ENCODE measurements around the gene DOCK1.

Gene DOCK1

GRCh38 chr10:127423218-127423915 is 518.1 kb downstream of the DOCK1 start:
- no peak for DNase-seq (ENCODE audit: low read depth in 2 of 2)

- no peak for DNase-seq (ENCODE audit: low read depth in 2 of 2)
These were observed 519.5 kb downstream of the DOCK1 start for GRCh38 chr10:127424594-127425264.

- DNase-seq (ENCODE audit: low read depth in 2 of 2), result no peak
These were observed 521.5 kb downstream of the DOCK1 start for GRCh38 chr10:127426746-127427145.

- DNase-seq (ENCODE audit: low read depth in 2 of 2), result no peak
These were observed 522.7 kb downstream of the DOCK1 start for GRCh38 chr10:127427926-127428325.

GRCh38 chr10:127428385-127428980 is 523.3 kb downstream of the DOCK1 start:
- DNase-seq (ENCODE audit: low read depth in 2 of 2), result no peak

GRCh38 chr10:127429601-127430312 is 524.5 kb downstream of the DOCK1 start:
- no peak for DNase-seq (ENCODE audit: low read depth in 2 of 2)

GRCh38 chr10:127431525-127431924 is 526.3 kb downstream of the DOCK1 start:
- DNase-seq (ENCODE audit: low read depth in 2 of 2), result no peak

GRCh38 chr10:127434006-127434405 is 528.8 kb downstream of the DOCK1 start:
- no peak for DNase-seq (ENCODE audit: low read depth in 2 of 2)

GRCh38 chr10:127435246-127435645 is 530.0 kb downstream of the DOCK1 start:
- DNase-seq (ENCODE audit: low read depth in 2 of 2), result no peak

GRCh38 chr10:127440371-127440770 is 535.1 kb downstream of the DOCK1 start:
- no peak for DNase-seq (ENCODE audit: low read depth in 2 of 2)

- DNase-seq (ENCODE audit: low read depth in 2 of 2), result no peak
These were observed 536.4 kb downstream of the DOCK1 start for GRCh38 chr10:127441350-127442219.

- DNase-seq (ENCODE audit: low read depth in 2 of 2), result no peak
These were observed 536.9 kb downstream of the DOCK1 start for GRCh38 chr10:127442220-127442525.

- no peak for DNase-seq (ENCODE audit: low read depth in 2 of 2)
These were observed 538.9 kb downstream of the DOCK1 start for GRCh38 chr10:127444155-127444554.

GRCh38 chr10:127447197-127447596 is 542.0 kb downstream of the DOCK1 start:
- DNase-seq (ENCODE audit: low read depth in 2 of 2), result no peak

- no peak for DNase-seq (ENCODE audit: low read depth in 2 of 2)
These were observed 544.3 kb downstream of the DOCK1 start for GRCh38 chr10:127449490-127449889.

- DNase-seq (ENCODE audit: low read depth in 2 of 2), result no peak
These were observed 545.4 kb downstream of the DOCK1 start for GRCh38 chr10:127450644-127451043.

- no peak for DNase-seq (ENCODE audit: low read depth in 2 of 2)
These were observed 546.4 kb downstream of the DOCK1 start for GRCh38 chr10:127451628-127452027.

GRCh38 chr10:127452568-127452967 is 547.3 kb downstream of the DOCK1 start:
- no peak for DNase-seq (ENCODE audit: low read depth in 2 of 2)

- no peak for DNase-seq (ENCODE audit: low read depth in 2 of 2)
These were observed 548.5 kb downstream of the DOCK1 start for GRCh38 chr10:127453706-127454105.

GRCh38 chr10:127456122-127456521 is 550.9 kb downstream of the DOCK1 start:
- no peak for DNase-seq (ENCODE audit: low read depth in 2 of 2)

GRCh38 chr10:127458016-127458810 is 553.0 kb downstream of the DOCK1 start:
- no peak for DNase-seq (ENCODE audit: low read depth in 2 of 2)
